SHP77 treated with DMSO at 0.1 percent for 48 hours (cell line): ENCODE measurements around the gene PTPN9.
"Not testable (repeated sequence)": the region's sequence is repeated elsewhere in the genome, so short reads cannot be mapped to it uniquely, and the experiment has no call there.

Experiments used
- DNase-seq: peaks from one replicate; lab custom pipeline; 2025; lab: John Stamatoyannopoulos, UW

Gene PTPN9

DNA sequence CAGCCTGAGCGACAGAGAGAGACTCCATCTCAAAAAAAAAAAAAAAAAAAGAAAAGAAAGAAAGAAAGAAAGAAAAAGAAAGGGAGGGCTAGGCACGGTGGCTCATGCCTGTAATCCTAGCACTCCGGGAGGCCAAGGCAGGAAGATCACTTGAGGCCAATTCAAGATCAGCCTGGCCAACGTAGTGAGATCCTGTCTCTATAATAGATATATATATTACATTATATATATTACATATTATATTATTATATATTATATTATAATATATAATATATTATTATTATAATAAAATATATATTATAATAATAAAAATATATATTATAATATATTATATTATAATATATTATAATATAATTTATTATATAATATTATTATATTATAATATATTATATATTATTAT lies 48.9 kb downstream of the PTPN9 start:
- no peak for DNase-seq

DNA sequence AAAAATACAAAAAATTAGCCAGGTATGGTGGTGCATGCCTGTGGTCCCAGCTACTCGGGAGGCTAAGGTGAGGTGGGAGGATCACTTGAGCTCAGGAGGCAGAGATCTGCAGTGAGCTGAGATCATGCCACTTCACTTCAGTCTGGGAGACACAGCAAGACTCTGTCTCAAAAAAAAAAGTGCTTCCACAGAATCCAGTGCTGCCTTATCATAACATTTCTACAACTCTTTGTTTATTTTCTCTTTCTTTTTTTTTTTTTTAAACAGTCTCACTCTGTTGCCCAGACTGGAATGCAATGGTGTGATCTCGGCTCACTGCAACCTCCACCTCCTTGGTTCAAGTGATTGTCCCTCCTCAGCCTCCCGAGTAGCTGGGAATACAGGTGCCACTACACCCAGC lies 53.4 kb downstream of the PTPN9 start:
- not testable (repeated sequence) for DNase-seq

DNA sequence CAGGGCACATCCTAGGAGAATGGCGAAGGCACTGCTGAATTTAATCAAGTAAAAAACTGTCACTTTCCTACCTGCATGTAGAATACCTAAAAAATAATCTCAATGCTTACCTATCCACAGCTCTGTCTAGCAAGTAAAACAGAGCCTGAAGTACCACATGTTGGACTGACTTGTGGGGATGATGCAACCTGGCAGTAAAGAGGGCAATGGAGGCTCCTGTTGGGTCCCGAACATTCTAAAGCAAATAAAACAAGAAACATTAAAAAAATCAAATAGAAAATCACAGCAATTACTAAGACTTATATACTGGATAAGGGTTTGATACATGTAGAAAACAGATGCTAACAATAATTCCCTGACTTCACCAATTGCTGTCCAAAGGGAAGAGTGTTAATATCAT lies 56.1 kb downstream of the PTPN9 start:
- DNase-seq: no peak

DNA sequence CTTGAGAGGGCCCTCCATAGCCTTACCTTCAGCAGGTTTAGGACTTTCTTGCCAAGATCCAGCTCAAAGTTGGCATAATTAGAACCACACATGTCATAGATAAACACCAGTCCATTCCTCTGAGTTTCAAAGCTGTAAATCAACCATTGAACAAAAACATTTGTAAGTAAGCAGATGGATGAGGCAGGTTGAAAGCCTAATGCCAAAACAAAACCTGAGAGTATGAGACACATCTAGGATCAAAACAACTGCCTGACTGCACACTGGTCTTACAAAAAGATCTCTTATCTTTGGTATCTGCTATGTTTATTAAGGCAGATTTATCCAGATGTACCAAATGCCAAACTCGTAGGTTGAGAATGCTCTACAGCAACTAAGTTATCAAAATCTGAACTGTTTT lies 61.9 kb downstream of the PTPN9 start:
- DNase-seq: no peak

DNA sequence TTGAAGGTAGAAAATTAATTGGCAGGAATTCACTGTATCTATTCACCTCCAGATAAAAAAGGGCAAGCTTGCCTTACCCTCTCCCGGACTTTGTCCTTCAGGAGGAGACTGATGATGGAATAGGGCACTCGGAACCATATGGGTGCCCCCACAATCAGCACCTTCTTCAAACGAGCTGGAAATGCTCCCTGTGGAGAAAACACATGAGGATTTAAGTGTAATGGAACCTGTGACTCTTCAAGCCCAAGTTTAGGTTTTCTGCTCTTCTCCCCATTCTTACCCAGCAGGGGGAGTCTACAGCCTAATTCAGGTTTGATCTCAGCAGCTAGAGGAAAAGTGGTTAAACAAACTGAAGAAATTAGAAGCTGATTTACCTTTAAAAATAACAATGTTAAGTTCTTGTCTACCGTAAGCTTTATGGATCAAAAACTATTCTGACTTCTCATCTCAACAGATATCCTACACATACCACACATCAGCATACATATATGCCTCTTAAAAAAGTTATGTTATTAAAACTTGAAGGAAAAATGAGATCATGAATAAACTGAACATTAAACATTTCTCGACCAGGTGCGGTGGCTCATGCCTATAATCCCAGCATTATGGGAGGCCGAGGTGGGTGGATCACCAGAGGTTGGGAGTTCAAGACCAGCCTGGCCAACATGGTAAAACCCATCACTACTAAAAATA lies 70.1 kb downstream of the PTPN9 start:
- no peak for DNase-seq

DNA sequence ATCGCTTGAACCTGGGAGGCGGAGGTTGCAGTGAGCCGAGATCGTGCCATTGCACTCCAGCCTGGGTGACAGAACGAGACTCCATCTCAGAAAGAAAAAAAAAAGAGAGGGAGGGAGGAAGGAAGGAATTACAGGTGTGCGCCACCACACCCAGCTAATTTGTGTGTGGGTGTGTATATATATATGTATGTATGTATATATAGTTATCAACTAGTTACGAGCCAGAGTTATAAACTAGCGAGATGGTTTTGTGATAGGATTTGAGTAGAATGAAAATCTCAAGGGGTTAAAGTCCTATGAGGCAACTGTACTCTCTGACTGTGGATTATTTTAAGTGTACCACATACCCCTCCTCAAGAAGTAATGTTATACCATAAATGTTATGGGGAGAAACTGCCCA lies 76.8 kb downstream of the PTPN9 start:
- no peak for DNase-seq

DNA sequence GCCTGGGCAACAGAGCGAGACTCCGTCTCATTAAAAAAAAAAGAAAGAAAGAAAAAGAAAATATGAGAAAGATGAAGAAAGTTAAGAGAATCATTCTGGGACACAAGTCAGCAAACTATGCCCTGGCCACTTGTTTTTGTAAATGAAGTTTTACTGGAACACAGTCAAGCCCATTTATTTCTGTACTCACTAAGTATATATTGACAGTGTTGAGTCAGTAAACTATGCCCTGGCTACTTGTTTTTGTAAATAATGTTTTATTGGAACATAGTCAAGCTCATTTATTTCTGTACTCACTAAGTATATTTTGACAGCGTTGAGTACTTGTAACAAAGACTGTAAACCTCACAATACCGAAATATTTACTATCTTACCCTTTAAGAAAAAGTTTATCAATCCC lies 85.4 kb downstream of the PTPN9 start:
- no peak for DNase-seq

DNA sequence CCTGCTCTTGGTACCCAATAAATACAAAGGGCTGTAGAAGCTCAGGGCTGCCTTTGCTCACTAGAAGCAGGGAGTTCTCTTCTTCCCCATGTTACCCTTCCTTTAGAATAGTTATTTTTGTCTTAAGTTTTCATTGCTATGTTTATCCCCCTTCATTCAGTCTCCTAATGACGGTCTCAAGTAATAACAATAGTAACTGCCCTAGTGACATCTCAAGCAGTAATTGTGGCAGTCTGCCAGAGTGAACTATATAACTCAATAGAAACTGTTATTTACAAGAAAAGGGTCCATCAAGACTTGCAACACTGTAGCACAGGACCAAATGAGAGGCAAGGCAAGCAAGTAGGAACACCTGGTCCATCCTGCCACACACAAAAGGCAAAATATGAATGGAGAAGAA lies 95.2 kb downstream of the PTPN9 start:
- DNase-seq: no peak

DNA sequence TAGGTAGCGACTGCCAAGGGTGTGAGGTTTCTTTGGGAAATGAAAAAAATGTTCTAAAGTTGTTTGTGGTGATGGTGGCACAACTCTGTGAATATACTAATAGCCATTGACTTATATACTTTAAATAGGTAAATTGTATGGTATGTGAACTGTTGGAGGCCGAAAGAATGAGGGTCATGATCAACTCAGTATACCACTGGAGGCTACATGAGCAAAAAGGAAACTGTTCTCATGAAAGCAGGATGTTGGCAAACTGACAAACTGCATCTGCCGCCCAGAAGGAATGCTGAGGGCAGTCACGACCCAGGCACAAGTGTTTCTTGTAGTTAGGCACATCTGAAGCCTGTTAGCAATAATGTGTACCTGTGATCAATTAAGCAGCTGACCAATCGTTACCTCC lies 95.6 kb downstream of the PTPN9 start:
- DNase-seq: not testable (repeated sequence)

DNA sequence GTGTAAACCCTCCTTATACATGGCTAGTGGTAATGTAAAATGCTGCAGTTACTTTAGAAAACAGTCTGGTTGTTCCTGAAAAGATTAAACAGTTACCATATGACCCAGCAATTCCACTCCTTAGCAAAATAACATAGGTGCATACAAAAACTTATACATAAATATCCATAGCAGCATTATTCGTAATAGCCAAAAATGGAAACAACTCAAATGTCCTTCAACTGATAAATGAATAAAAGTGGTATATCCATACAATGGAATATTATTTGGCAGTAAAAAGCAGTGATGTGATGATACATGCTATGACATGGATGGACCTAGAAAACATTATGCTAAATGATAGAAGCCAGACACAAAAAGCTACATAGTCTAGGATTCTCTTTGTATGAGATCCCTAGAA lies 96.0 kb downstream of the PTPN9 start:
- DNase-seq: no peak

DNA sequence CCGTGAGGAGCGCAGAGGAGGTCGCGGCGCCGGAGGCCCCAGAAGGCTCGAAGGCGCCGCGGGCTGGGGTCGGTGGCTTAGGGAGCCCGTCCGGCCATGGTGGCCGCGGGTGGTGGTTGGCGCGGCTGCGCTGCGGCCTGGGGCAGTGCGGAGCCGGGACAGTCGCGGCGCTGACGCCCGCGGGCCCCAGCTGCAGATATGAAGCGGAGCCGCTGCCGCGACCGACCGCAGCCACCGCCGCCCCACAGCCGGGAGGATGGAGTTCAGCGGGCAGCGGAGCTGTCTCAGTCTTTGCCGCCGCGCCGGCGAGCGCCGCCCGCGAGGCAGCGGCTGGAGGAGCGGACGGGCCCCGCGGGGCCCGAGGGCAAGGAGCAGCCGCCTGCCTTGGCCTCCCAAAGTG lies 98.7 kb downstream of the PTPN9 start:
- DNase-seq: not testable (repeated sequence)

DNA sequence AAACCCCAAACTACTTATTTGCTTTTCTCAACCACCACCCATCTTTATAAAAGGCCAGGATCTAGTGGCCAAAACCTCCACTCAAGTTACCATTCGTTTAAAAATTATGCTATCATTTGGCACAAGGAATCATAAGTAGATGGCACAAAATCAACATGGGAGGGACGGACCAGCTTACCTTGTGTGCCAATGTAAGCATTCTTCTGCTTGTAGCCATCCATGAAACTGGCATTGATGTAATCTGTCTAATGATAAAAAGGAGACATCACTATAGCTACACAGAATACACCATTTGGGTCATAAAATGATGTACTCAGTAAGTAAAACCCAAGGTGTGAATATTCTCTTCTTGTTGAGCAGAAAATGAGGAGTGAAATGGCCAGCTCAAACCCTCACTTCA lies 99.4 kb downstream of the PTPN9 start:
- no peak for DNase-seq

DNA sequence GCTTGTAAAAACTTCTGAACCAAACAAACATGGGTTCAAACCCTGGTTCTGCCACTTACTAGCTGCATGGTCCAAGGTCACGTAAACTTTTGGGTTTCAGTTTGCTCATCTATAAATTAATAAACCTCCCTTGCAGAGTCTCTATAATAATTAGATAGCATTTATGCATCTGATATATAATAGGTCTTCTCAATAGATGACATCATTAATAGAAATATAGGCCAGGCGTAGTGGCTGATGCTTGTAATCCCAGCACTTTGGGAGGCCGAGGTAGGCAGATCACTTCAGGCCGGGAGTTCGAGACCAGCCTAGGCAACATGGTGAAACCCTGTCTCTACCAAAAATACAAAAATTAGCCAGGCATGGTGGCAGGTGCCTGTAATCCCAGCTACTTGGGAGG lies 102.0 kb downstream of the PTPN9 start:
- DNase-seq: not testable (repeated sequence)

DNA sequence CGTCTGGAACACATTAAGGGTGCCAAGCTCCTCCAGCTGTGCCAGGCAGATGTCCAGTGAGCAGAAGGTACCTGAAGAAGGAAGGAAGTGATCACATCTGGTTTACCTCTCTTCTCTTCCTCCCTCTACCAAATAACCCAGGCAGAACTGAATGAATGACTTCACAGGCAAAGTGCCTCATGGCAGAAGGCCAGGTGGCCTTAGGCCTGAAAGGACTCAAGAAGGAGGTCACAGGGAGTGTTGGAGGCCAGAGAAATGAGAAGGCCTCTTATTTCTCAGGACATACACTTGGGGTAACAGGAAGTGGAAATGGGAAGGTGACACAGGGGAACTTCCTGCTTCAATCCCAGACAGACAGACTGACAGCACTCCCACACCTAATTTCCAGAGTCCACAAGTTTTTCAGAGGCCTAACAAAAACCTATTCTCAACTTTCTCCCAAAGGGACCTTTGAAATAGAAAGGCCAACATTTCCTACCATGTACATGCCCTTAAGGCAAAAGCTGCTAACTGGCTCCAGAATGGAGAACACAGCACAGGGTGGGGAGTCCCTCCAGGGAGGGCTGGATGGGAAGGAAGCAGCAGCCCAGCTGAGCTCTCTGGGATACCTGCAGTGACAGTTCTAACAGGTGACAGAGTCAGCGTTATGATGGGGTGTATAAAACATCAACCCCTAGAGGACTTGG lies 110.1 kb downstream of the PTPN9 start:
- no peak for DNase-seq

DNA sequence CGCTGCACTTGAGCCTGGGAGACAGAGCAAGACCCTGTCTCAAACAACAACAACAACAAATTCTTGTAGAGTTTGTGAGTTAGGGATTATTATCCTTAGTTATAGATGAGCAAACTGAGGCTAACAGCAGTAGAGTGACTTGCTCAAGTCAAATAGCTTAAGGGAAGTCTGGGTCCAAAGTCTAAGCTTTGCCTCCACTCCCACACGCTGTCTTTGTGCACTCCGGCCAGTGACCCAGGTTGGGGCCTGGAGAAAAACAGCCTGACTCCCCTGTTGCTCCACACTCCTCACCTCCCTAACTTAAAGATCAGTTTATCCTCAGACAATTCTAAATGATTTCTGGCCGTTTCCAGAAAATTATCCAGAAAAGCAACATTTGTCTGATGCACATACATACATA lies 118.5 kb downstream of the PTPN9 start:
- no peak for DNase-seq

DNA sequence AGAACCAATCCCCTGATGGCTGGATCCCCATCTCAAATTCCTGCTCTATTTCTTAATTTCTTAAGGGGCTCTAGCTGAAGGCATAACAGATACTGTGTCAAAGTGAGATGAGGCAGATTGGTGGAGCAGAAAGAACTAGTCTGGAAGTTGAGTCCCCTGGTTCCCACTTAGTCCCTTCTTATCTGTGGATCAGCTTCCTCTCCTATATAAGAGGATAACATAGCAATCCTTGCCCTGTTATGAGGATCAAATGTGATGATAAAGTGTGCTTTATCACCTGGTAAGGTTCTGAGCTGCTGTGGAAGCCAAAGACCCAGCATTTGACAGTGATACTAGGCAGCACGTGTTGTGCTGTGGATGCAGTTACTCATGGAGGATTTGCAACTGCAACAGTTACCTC lies 119.5 kb downstream of the PTPN9 start:
- DNase-seq: no peak

DNA sequence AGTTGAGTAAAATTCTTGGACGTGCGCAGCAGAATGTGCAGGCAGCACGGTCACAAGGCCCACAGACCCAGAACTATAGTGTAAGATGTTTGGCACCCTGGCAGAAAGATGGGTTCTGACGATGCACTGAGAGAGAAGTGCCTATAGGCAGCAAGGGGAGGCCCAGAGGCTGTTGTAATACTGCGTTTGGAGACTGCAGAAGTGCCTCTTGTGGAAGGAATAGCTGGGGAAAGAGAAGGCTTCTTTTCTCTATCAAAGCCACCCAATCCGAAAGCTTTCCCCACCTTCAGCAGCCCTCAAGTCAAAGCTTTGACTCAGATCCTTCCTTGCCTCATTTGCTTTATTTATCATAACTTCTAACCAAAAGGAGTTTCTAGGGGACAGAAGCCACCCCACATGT lies 122.4 kb downstream of the PTPN9 start:
- DNase-seq: no peak

DNA sequence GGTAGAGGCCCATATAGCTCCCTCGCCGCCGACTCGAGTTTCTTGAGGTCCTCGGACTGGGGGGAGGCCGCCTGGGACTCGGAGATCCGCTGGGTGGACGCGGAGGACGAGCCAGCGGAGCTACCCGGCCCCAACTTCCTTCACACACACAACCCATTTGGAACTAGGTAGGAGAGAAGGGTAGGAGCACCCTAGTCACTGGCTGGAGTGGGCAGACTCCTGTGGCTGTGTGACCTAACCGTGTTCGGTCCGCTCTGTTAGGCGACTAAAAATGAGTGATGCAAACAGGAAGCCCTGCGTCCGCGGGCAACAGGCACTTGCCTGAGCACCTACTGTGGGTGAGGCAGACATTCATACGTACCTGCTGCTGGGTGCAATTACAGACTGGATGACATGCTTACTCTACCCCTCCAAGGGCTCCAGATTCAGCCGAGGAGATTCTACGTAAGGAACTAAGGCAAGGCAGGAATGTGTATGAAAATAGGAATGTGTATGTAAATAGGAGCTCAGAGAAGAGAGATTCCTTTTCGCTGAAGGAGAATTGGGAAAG lies 123.1 kb downstream of the PTPN9 start:
- no peak for DNase-seq

DNA sequence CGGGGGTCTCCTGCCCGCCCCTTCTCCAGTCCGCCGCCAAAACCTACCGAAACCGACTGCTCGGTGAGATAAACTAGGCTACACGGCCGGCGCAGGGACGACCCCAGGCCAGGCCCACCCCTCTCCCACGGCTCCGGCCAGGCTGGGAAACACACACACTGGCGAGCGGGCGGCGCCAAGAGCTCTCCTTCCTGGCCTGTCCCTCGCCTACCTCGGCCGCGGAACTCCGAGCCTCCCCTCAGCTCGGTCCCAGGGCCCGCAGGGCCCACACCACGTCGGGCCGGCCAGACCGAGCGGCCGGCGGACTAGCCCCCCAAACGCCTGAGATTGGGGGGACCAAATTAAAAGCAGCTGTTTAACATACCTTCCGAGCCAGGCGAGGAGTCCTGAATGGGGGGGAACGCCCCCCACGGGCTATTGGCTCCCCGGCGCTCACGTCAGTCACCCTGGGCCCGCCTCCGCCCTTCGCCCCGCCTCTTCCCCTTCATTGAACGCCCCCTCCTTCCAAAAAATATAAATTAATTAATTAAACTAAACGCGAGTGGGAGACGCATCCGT lies 123.6 kb downstream of the PTPN9 start:
- peak; percentile 61 for DNase-seq

DNA sequence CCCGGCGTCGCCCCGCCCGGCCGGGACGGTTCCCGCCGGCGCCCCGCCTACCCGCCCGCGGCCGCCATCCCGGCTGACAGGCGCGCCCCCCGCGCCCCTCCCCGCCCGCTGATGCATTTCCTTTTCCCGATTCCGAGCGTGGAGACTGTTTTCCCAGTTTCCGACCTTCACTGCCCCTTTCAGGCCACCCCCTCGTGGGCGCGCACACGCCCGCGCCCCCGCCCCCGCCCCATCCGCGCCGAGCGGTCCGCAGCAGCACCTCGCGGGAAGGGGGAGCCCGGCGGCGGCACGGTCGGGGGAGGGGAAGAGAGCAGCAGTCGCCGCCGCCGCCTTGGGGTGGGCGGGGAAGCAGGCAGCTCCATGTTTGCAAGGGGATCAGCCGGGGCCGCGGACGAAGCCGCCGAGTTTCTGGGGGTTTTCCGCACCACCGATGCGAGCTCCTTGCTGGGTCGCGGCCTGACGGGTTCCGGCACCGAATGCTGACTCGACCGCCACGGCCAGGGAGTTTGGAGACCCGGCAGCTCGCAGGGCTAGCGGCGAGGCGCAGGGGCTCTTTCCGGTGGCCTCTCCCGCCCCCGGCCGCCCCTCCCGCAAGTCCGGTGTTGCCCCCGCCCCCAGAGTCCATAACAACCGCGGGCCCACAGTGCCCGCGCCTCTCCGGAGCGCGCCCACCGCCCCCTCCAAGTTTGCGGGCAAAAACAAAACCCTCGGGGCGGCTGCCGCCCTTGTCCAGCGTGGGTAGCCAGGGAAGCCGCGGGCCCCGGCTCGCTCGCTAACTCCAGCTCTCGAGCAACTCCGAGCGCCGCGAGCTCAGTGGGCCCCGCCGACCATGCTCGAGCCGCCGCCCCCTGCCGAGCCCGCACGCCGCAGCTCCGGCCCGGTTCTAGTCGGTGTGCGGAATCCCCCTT lies 124.4 kb downstream of the PTPN9 start:
- DNase-seq: no peak

DNA sequence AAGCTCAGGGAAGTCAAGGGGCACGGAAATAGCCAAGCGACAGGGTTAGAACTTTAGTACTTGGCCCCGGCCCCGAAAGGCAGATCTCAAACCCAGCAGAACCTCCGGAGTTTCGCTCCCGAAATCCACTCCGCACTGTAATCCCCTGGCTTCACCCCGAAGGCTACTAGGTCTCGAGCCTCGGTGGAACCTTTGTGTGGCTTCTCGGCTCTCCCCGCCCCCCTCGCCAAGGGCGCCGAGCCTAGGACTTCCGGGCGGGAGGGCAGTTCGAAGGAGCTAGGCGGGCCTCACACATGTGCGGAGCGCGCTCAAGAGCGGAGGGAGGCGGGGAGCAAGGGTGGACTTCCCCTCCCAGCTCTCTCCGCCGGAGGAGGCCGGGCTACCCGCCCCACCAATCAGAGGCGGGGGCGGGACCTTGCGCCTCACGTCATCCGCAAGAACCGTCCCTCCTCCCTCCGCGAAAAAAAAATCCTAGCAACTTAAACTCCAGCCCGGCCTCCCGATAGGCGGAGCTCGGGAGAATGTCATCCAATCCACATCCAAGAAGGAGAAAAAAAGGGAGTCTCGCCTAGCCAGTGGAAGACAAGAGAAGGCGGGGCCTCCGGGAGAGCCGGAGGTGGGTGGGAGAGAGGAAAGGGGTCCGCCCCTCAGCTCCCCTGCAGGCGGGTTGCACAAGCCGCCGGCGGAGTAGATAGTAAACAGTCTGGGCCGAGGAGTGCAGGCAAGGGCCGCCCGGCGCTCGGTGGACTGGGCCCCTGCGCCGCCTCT lies 125.2 kb downstream of the PTPN9 start:
- DNase-seq: peak; percentile 99
